K562 (cell line): ENCODE measurements around the gene TCF12. TPM values are rescaled to one million over a fixed set of nuclear protein-coding genes. Genes with fewer than 3 reads are reported as not detected.

Experiments
- BHLHE40 ChIP-seq: IDR thresholded peaks from 2 replicates; pipeline ENCODE4 v1.6.1; 2011; ENCODE audit warnings: low read length, improper control_type of control experiment
- BRF2 ChIP-seq: IDR thresholded peaks from 3 replicates; pipeline ENCODE4 v1.6.1; 2011; ENCODE audit warnings: borderline replicate concordance, mild to moderate bottlenecking; ENCODE audit not compliant: insufficient read length, insufficient read depth
- CHD4 ChIP-seq: fragments of 200-600 bp; sonication (generic); IDR thresholded peaks from 3 replicates; pipeline ENCODE4 v1.6.1; 2012; ENCODE audit warnings: low read depth, mild to moderate bottlenecking, mixed read lengths, low read length, inconsistent platforms; ENCODE audit not compliant: insufficient read depth, insufficient replicate concordance, poor library complexity, severe bottlenecking
- CREB1 ChIP-seq, 2 experiments: sonication (generic) in 1 of 2; formaldehyde crosslinking in 1 of 2; IDR thresholded peaks; 2 replicates each; pipeline versions ENCODE4 v1.6.1 to v1.8.0; 2012 to 2022; ENCODE audit warnings: inconsistent platforms in 1 of 2, mild to moderate bottlenecking in 1 of 2, missing genetic modification reagents in 1 of 2, moderate library complexity in 1 of 2
- HMBOX1 ChIP-seq: sonication (generic); IDR thresholded peaks from 2 replicates; pipeline ENCODE4 v1.6.1; 2016
- MEF2D ChIP-seq: conservative IDR thresholded peaks from 2 replicates; pipeline ENCODE4 v1.6.1; 2016; ENCODE audit warnings: low read depth, missing genetic modification characterization, missing compliant biosample characterization
- PBX2 ChIP-seq, 2 experiments: IDR thresholded peaks in 1 of 2; conservative IDR thresholded peaks in 1 of 2; 2 replicates each; pipeline ENCODE4 v1.6.1; 2016; ENCODE audit warnings: low read depth in 2 of 2, mild to moderate bottlenecking in 1 of 2, missing compliant biosample characterization in 1 of 2, missing genetic modification characterization in 1 of 2, moderate library complexity in 1 of 2
- RFX1 ChIP-seq: fragments of 450-650 bp; IDR thresholded peaks from 2 replicates; pipeline ENCODE4 v1.6.1; 2016; ENCODE audit warnings: mild to moderate bottlenecking, moderate library complexity
- STAT5B ChIP-seq: fragments of 250-450 bp; sonication (Bioruptor Pico); IDR thresholded peaks from 2 replicates; pipeline ENCODE4 v1.8.0; 2021; ENCODE audit warnings: mild to moderate bottlenecking, inconsistent platforms
- ZNF224 ChIP-seq: sonication (generic); formaldehyde crosslinking; IDR thresholded peaks from 2 replicates; pipeline ENCODE4 v1.8.0; 2022; ENCODE audit warnings: mild to moderate bottlenecking, missing genetic modification reagents
- ZNF318 ChIP-seq, 2 experiments: fragments of 450-650 bp; IDR thresholded peaks; 2 replicates each; pipeline ENCODE4 v1.6.1; 2016; ENCODE audit warnings: mild to moderate bottlenecking in 2 of 2, borderline replicate concordance in 1 of 2, low read depth in 1 of 2, moderate library complexity in 1 of 2
- polyA plus RNA-seq, 8 experiments: library from polyadenylated mRNA; depleted of rRNA in 4 of 8; stranded (reverse) in 5 of 8; unstranded in 3 of 8; fragments of >200 nt; fragmentation: Nextera tagmentation in 2 of 8; fragmentation: Illumina TruSeq in 1 of 8; extraction: Ambion mirVana in 2 of 8; extraction: Trizol in 1 of 8; gene quantifications; 2 replicates each; pipeline versions ENCODE4 v1.2.1 to v1.2.3, GENCODE V29; 2011 to 2014; ENCODE audit warnings: inconsistent platforms in 1 of 8, missing spikeins in 1 of 8
- total RNA-seq, 7 experiments: library from RNA; depleted of rRNA in 6 of 7; stranded (reverse); fragments of >200 nt in 6 of 7; fragmentation: Illumina TruSeq in 2 of 7; extraction: Trizol in 2 of 7; gene quantifications; 2 replicates each; pipeline versions ENCODE4 v1.2.1 to v1.2.3, GENCODE V29; 2011 to 2021; ENCODE audit warnings: low replicate concordance in 1 of 7

TCF12 gene
- total and polyA plus RNA-seq, 9 of the 15 experiments (the other 6 are each of a cell fraction or from before 2014, with no cell fraction given) = 10.5 to 132 (median 52.9) TPM

GRCh38 chr15:57082054-57082728, 163.7 kb downstream of the TCF12 start (continued):
- no peak for TF ChIP-seq BHLHE40
- TF ChIP-seq CHD4 = no peak
- peak; percentile 83 for TF ChIP-seq HMBOX1
- TF ChIP-seq RFX1 = peak; percentile 68
- TF ChIP-seq BRF2 = no peak
- TF ChIP-seq MEF2D = peak; percentile 84
- no peak for TF ChIP-seq PBX2 (CRISPR knock-in tag; IDR thresholded peaks at IDR 0.05; ENCODE audit: low read depth)
- peak; percentile 44; the same call in 1 of the 2 replicates for TF ChIP-seq PBX2 (tag; conservative IDR thresholded peaks at IDR 0.05; ENCODE audit: low read depth)
- no peak for TF ChIP-seq ZNF318 (IDR thresholded peaks at IDR 0.05; ENCODE audit: borderline replicate concordance in 1 of 2, low read depth in 1 of 2)
- TF ChIP-seq CREB1 (IDR thresholded peaks at IDR 0.05) = no peak
- TF ChIP-seq CREB1 (CRISPR knock-in tag; IDR thresholded peaks at IDR 0.05) = no peak
- TF ChIP-seq STAT5B (CRISPR knock-in tag) = no peak
- no peak for TF ChIP-seq ZNF224 (CRISPR knock-in tag)
